ENCODE data around the gene CLSTN2. TPM values are rescaled to one million over a fixed set of nuclear protein-coding genes. Genes with fewer than 3 reads are reported as not detected.

CLSTN2 gene
- total and polyA plus RNA-seq, 2 of the 8 experiments (the other 6 are each of a cell fraction or from before 2014, with no cell fraction given), result 0.39 to 0.52 TPM

DNA sequence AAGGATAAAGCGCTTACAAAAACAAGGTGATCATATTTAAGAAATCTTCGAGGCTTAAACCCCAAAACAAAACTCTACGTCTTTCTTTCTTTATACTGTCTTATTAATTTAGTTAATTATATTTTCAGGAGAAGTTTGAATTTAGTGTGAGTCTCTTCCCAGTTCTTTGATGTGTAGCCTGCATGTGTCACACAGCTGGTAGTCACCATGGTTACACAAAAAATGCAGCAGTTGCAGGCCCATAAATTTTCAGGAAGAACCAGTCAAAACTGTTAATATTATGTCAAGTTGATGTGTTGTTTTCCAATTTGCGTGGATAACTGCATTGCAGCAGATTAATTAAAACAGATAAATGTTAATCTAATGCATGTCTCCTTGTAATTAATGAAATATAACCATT lies 10.4 kb downstream of the CLSTN2 start:
- CTCF ChIA-PET (ENCODE audit: partially characterized antibody), result interaction anchor here (1.1 kb wide), 1 partner anchor 11 kb away, joined by 3 read pairs; no protein-coding TSS in a partner anchor
- 93% methylated on average over 4 of the region's 4 CpGs; no CpG with 5 or more reads in 1 of the 2 experiments for WGBS, 2 experiments (ENCODE audit: extremely low coverage in 1 of 2, insufficient coverage in 1 of 2, insufficient read length in 1 of 2, insufficient replicate concordance in 2 of 2, low coverage in 1 of 2, low lambda C conversion rate in 2 of 2, missing lambda C conversion rate in 1 of 2)
- TF ChIP-seq, protein P1, sequence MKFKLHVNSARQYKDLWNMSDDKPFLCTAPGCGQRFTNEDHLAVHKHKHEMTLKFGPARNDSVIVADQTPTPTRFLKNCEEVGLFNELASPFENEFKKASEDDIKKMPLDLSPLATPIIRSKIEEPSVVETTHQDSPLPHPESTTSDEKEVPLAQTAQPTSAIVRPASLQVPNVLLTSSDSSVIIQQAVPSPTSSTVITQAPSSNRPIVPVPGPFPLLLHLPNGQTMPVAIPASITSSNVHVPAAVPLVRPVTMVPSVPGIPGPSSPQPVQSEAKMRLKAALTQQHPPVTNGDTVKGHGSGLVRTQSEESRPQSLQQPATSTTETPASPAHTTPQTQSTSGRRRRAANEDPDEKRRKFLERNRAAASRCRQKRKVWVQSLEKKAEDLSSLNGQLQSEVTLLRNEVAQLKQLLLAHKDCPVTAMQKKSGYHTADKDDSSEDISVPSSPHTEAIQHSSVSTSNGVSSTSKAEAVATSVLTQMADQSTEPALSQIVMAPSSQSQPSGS (IDR thresholded peaks at IDR 0.05; ENCODE audit: low read length), result no peak
- TF ChIP-seq NRF1 (IDR thresholded peaks at IDR 0.05; ENCODE audit: low read depth, low read length) (no peak), KDM4A (IDR thresholded peaks at IDR 0.05; ENCODE audit: low read depth, low read length, severe bottlenecking) (no peak), HDAC2 (IDR thresholded peaks at IDR 0.05; ENCODE audit: borderline replicate concordance in 1 of 2, low read depth in 2 of 2, low read length in 2 of 2) (no peak), JUND (IDR thresholded peaks at IDR 0.05; ENCODE audit: low read length) (no peak)
- TF ChIP-seq, protein P2, sequence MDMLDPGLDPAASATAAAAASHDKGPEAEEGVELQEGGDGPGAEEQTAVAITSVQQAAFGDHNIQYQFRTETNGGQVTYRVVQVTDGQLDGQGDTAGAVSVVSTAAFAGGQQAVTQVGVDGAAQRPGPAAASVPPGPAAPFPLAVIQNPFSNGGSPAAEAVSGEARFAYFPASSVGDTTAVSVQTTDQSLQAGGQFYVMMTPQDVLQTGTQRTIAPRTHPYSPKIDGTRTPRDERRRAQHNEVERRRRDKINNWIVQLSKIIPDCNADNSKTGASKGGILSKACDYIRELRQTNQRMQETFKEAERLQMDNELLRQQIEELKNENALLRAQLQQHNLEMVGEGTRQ (IDR thresholded peaks at IDR 0.05; ENCODE audit: low read length), result no peak

More for the DNA sequence above, 10.4 kb downstream of the CLSTN2 start:
- H3K4me2 ChIP-seq (ENCODE audit: insufficient read depth in 1 of 2, low read depth in 2 of 2, low read length in 2 of 2), result no peak overlapping the region
- no peak overlapping the region for H2BK20ac ChIP-seq (ENCODE audit: low read length)
- no peak overlapping the region for H2BK12ac ChIP-seq (ENCODE audit: low read depth, low read length)
- no peak overlapping the region for H2BK15ac ChIP-seq (ENCODE audit: low read length)
- H2BK120ac ChIP-seq (replicated peaks; ENCODE audit: low read depth, low read length), result no peak overlapping the region
- no peak overlapping the region for H3K4ac ChIP-seq (replicated peaks; ENCODE audit: insufficient read length, low read depth, low read length)
- H3K4me1 ChIP-seq (replicated peaks in 1 of 4; ENCODE audit: control insufficient read depth in 3 of 4, insufficient read depth in 4 of 4, low read length in 3 of 4), result no peaks in the 10 kb centered on the region
- no peaks in the 10 kb centered on the region for H3K79me1 ChIP-seq (ENCODE audit: low read depth, low read length)
- no peak overlapping the region for H4K8ac ChIP-seq (ENCODE audit: extremely low read depth, insufficient read depth, low read length)
- H4K5ac ChIP-seq (ENCODE audit: insufficient read length, low read depth, low read length), result no peak overlapping the region
- H3K4me3 ChIP-seq (ENCODE audit: extremely low read depth in 1 of 4, insufficient read depth in 2 of 4, low read depth in 3 of 4, low read length in 4 of 4), result no peak overlapping the region
- no peak overlapping the region for H3K56ac ChIP-seq (replicated peaks; ENCODE audit: insufficient read length, low read depth, low read length)
- no peaks in the 10 kb centered on the region for H3K23me2 ChIP-seq (ENCODE audit: low read depth, low read length)
- POLR2A ChIA-PET (ENCODE audit: partially characterized antibody), result no interaction called here
- H3K23ac ChIP-seq (ENCODE audit: insufficient read length), result no peak overlapping the region
- H3K14ac ChIP-seq (ENCODE audit: insufficient read length), result no peak overlapping the region
- H3K9me3 ChIP-seq (ENCODE audit: insufficient read depth in 2 of 2, low read depth in 1 of 2, low read length in 1 of 2), result no peaks in the 10 kb centered on the region
- no peak overlapping the region for H3K27ac ChIP-seq (ENCODE audit: low read depth, low read length)
- H3K18ac ChIP-seq (ENCODE audit: extremely low read depth, low read length), result no peak overlapping the region
- DNase-seq (ENCODE audit: low read depth in 1 of 2, low spot score in 2 of 2) (no peak), FAIRE-seq (no peak)
- H3K9ac ChIP-seq (replicated peaks in 1 of 4; ENCODE audit: extremely low read depth in 1 of 4, low read depth in 3 of 4, low read length in 3 of 4), result no peak overlapping the region
- no peak overlapping the region for H2AFZ ChIP-seq (ENCODE audit: low read length)
- no peaks in the 10 kb centered on the region for H3K79me2 ChIP-seq (ENCODE audit: control insufficient read depth in 1 of 2, insufficient read depth in 2 of 2, low read length in 2 of 2)
- no peak overlapping the region for H2AK5ac ChIP-seq (ENCODE audit: low read depth, low read length)
- H2BK5ac ChIP-seq (ENCODE audit: low read depth, low read length), result no peak overlapping the region
- no peak overlapping the region for H4K91ac ChIP-seq (replicated peaks; ENCODE audit: insufficient read length, low read length)
- no peaks in the 10 kb centered on the region for H3K36me3 ChIP-seq (ENCODE audit: control insufficient read depth in 2 of 4, insufficient read depth in 4 of 4, low read length in 3 of 4)
- H4K20me1 ChIP-seq (replicated peaks in 1 of 2; ENCODE audit: control insufficient read depth in 1 of 2, insufficient read depth in 2 of 2, low read length in 2 of 2), result no peaks in the 10 kb centered on the region
- H3K27me3 ChIP-seq (replicated peaks in 1 of 4; ENCODE audit: control insufficient read depth in 3 of 4, extremely low read depth in 1 of 4, insufficient read depth in 3 of 4, low read length in 3 of 4), result no peaks in the 10 kb centered on the region

All from H1 (cell line).